Upper lobe of right lung (tissue), 1 donor: Measurements from ENCODE around the gene BSND. TPM values are rescaled to one million over a fixed set of nuclear protein-coding genes. Genes with fewer than 3 reads are reported as not detected.

Experiments
- ATAC-seq: fragments of 200-7000 bp; cut with Tn5 transposase; one replicate; pipeline ENCODE4 v1.9.1; 2020; ENCODE audit warnings: mild to moderate bottlenecking, moderate library complexity
- DNase-seq: peaks from one replicate; pipeline ENCODE4 v3.0.0-alpha.2; 2020
- H3K27ac ChIP-seq: fragments of 200-600 bp; one replicate; pipeline ENCODE4 v1.8.0; 2022
- H3K27me3 ChIP-seq: fragments of 200-600 bp; one replicate; pipeline ENCODE4 v1.8.0; 2022; ENCODE audit warnings: mild to moderate bottlenecking
- H3K36me3 ChIP-seq: fragments of 200-600 bp; one replicate; pipeline ENCODE4 v1.8.0; 2022
- H3K4me1 ChIP-seq: fragments of 200-600 bp; one replicate; pipeline ENCODE4 v1.8.0; 2022
- H3K4me3 ChIP-seq: fragments of 200-600 bp; one replicate; pipeline ENCODE4 v1.8.0; 2022; ENCODE audit warnings: mild to moderate bottlenecking
- H3K9me3 ChIP-seq: fragments of 200-600 bp; one replicate; pipeline ENCODE4 v1.8.0; 2022
- intact Hi-C: fragments of 100-400 bp; cut with DNase I; formaldehyde crosslinking; loops from one replicate; pipeline ENCODE4 v1.11.0; 2022
- total RNA-seq: library from RNA; stranded (reverse); fragmentation: NEBNext Ultra II Directional; extraction: Animal tissue kit (Norgen Biotek cat#: 25700); gene quantifications from one replicate; pipeline ENCODE4 v1.2.1, GENCODE V29; 2021
- TF ChIP-seq, protein P1 (sequence below): fragments of 200-600 bp; IDR thresholded peaks from one replicate; pipeline ENCODE4 v1.8.0; 2022; ENCODE audit warnings: antibody characterized with exemption
- donor health status: DM: no; HTN: yes; CAD: no; lungs with severe emphysema.

The BSND gene
- total RNA-seq, 1 donor from 2014 or later, result not detected

DNA sequence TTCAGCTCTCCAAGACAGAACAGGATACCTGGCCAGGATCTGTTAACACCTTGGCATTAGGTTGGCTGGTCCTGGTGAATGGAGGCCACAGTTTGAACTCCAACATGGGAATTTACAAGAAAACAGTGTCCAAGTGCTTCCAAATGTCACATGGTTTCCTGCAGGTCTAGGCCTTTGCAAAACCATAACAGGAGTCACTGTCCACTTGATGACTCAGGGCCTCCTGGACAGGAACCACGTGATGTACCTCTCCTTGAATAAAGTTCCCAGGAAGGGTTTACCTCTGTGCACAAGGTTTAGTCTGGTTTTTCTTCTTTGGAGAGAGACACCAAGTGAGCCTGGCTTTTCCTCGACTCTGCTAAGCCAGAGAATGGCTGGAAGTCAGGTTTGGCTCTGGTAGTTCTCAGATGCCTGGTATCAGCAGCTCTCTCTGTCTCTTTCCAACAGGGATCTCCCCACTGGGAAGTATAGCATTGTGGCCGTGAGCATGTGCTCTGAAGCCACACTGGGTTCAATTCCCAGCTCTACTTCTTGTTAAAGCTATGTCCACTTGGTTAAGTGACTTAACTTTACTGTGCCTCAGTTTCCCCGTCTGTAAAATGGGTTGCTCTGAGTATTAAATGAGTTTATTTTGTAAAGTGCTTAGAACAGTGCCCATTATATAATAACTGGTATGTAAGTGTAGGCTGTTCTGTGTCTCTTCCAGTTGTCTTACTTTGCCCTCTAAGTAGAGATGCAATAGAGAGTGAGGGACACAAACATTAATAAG is 45.6 kb upstream of the BSND start:
- H3K27me3 ChIP-seq, result no peaks in the 10 kb centered on the region
- intact Hi-C loops, result no loop called here
- ATAC-seq, result no peak
- no peaks in the 10 kb centered on the region for H3K9me3 ChIP-seq
- H3K36me3 ChIP-seq, result no peaks in the 10 kb centered on the region
- H3K4me1 ChIP-seq, result peaks cover 3% of the 10 kb centered on the region
- no peak overlapping the region for H3K4me3 ChIP-seq
- no peak for DNase-seq
- no peak overlapping the region for H3K27ac ChIP-seq
- TF ChIP-seq, protein P1, sequence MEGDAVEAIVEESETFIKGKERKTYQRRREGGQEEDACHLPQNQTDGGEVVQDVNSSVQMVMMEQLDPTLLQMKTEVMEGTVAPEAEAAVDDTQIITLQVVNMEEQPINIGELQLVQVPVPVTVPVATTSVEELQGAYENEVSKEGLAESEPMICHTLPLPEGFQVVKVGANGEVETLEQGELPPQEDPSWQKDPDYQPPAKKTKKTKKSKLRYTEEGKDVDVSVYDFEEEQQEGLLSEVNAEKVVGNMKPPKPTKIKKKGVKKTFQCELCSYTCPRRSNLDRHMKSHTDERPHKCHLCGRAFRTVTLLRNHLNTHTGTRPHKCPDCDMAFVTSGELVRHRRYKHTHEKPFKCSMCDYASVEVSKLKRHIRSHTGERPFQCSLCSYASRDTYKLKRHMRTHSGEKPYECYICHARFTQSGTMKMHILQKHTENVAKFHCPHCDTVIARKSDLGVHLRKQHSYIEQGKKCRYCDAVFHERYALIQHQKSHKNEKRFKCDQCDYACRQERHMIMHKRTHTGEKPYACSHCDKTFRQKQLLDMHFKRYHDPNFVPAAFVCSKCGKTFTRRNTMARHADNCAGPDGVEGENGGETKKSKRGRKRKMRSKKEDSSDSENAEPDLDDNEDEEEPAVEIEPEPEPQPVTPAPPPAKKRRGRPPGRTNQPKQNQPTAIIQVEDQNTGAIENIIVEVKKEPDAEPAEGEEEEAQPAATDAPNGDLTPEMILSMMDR, result no peak

DNA sequence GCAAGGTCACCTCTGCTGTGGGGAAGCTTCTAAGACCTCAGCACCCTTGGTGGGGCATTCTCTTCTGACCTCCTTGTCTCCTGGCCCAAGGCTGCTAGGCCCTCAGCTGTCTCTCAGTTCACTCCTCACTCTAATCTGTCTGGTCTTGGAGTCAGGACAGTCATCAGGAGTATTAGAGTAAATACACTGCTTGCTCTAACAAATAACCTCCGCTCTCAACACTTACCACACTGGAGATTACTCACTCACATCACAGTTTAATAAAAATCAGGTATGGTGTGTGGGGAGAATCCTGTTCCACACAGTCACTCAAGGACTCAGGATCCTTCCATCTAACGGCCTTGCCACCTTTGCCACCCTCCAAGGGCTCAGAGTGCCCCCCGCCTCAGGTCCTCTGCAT is 44.9 kb upstream of the BSND start:
- Histone ChIP-seq H3K27ac (no peak overlapping the region), H3K36me3 (no peaks in the 10 kb centered on the region), H3K4me1 (peaks cover 3% of the 10 kb centered on the region), H3K27me3 (no peaks in the 10 kb centered on the region), H3K4me3 (no peak overlapping the region), H3K9me3 (no peaks in the 10 kb centered on the region)
- ATAC-seq (no peak), DNase-seq (no peak)
- TF ChIP-seq, protein P1, result no peak
- intact Hi-C loops, result no loop called here

DNA sequence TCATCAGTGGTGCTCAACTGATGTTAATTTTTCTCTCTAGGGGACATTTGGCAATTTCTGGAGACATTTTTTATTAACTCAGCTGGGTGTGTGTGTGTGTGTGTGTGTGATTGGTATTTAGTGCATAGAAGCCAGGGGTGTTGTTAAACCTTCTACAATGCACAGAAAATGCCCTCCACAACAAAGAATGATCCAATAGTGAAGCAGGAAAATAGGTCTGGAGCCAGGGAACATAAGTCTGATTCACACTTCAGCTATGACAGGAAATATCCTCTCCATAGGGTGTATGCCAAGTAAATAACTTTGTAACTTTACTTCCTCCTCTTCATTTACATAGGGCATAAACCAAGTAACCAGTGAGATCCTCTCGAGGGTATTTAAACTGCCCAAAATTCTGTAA is 43.4 kb upstream of the BSND start:
- no peak for ATAC-seq
- TF ChIP-seq, protein P1, result no peak
- H3K27ac ChIP-seq, result no peak overlapping the region
- H3K27me3 ChIP-seq, result no peaks in the 10 kb centered on the region
- no peak overlapping the region for H3K4me3 ChIP-seq
- H3K9me3 ChIP-seq, result no peaks in the 10 kb centered on the region
- no peaks in the 10 kb centered on the region for H3K36me3 ChIP-seq
- no peak for DNase-seq
- intact Hi-C loops, result no loop called here
- peaks cover 2% of the 10 kb centered on the region for H3K4me1 ChIP-seq

DNA sequence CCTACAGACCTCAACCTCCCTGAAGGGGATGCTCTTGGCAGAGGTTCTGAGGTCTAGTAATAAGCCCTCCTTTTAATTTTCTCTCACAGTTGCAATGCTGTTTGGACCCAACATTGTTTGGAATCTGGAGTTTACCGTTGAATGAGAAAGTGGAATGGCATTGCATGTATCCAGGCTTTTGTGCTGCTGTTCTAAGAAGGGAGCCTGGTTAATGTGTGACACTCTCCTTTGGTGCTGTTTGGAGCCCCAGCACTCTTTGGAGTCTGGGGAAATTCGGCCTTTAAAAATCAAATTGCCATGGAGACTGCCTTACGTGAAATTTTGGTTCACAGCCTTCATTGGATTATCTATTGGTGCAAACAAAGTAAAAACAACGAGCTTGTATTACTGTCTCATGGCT is 42.0 kb upstream of the BSND start:
- DNase-seq (no peak), ATAC-seq (no peak)
- Histone ChIP-seq H3K9me3 (no peaks in the 10 kb centered on the region), H3K36me3 (no peaks in the 10 kb centered on the region), H3K4me1 (no peaks in the 10 kb centered on the region), H3K27ac (no peak overlapping the region), H3K27me3 (no peaks in the 10 kb centered on the region), H3K4me3 (no peak overlapping the region)
- TF ChIP-seq, protein P1, result no peak
- intact Hi-C loops, result no loop called here

DNA sequence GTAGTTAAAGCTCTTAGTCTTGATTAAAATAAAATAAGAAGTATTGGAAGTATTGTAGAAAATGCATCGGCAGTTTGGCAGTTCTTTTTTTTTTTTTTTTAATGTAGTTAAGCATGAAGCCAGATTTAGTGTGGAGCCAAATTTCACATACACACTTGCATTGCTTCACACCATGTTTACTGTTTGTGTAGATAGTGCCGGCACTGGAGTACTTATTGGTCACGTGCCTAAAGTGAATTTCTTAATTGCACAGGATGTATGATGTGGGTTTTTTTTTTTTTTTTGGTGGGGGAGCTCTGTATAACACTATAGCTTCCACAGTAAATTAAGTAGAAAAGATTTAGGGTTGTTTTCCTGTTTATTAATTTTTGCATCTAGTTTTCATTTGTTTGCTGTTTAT is 39.5 kb upstream of the BSND start:
- H3K27ac ChIP-seq, result no peak overlapping the region
- intact Hi-C loops, result no loop called here
- ATAC-seq (no peak), DNase-seq (no peak)
- no peaks in the 10 kb centered on the region for H3K36me3 ChIP-seq
- H3K9me3 ChIP-seq, result no peaks in the 10 kb centered on the region
- TF ChIP-seq, protein P1, result no peak
- H3K4me3 ChIP-seq, result no peak overlapping the region
- H3K27me3 ChIP-seq, result no peaks in the 10 kb centered on the region
- no peaks in the 10 kb centered on the region for H3K4me1 ChIP-seq
